MM.1S (cell line): ENCODE data around the gene TAC4.

Source experiments
- DNase-seq: peaks from one replicate; pipeline ENCODE4 v3.0.0-alpha.2; 2015
- H2AFZ ChIP-seq: fragments of 300-600 bp; sonication (generic); 2 replicates; pipeline ENCODE4 v1.6.0; 2016; ENCODE audit warnings: antibody characterized with exemption, low read length
- H3F3A ChIP-seq: fragments of 300-600 bp; sonication (generic); 2 replicates; pipeline ENCODE4 v1.6.1; 2016; ENCODE audit warnings: mild to moderate bottlenecking, antibody characterized with exemption, low read length, moderate library complexity, mixed read lengths; ENCODE audit not compliant: insufficient read depth
- H3K27ac ChIP-seq: fragments of 300-600 bp; sonication (generic); 2 replicates; pipeline ENCODE4 v1.5.1; 2016; ENCODE audit warnings: mild to moderate bottlenecking, low read length
- H3K27me3 ChIP-seq: fragments of 300-600 bp; sonication (generic); replicated peaks from 2 replicates; pipeline ENCODE4 v1.6.0; 2016; ENCODE audit warnings: low read length; ENCODE audit not compliant: insufficient read depth
- H3K36me3 ChIP-seq: fragments of 300-600 bp; sonication (generic); replicated peaks from 2 replicates; pipeline ENCODE4 v1.6.1; 2016; ENCODE audit warnings: mild to moderate bottlenecking, low read length, mixed read lengths; ENCODE audit not compliant: insufficient read depth
- H3K4me1 ChIP-seq: fragments of 300-600 bp; sonication (generic); 2 replicates; pipeline ENCODE4 v1.6.1; 2016; ENCODE audit warnings: low read length, mixed read lengths
- H3K4me2 ChIP-seq: fragments of 300-600 bp; sonication (generic); 2 replicates; pipeline ENCODE4 v1.6.0; 2016; ENCODE audit warnings: low read depth, low read length
- H3K4me3 ChIP-seq: fragments of 300-600 bp; sonication (generic); 2 replicates; pipeline ENCODE4 v1.5.1; 2016; ENCODE audit warnings: low read length, mixed read lengths
- H3K79me2 ChIP-seq: fragments of 300-600 bp; sonication (generic); 2 replicates; pipeline ENCODE4 v1.6.1; 2016; ENCODE audit warnings: mixed run types, low read length, mixed read lengths
- H3K9ac ChIP-seq: fragments of 300-600 bp; sonication (generic); 2 replicates; pipeline ENCODE4 v1.6.1; 2016; ENCODE audit warnings: low read length, mixed read lengths
- H3K9me2 ChIP-seq: fragments of 300-600 bp; sonication (generic); replicated peaks from 2 replicates; pipeline ENCODE4 v1.6.1; 2016; ENCODE audit warnings: mild to moderate bottlenecking, low read length, mixed read lengths; ENCODE audit not compliant: insufficient read depth
- H3K9me3 ChIP-seq: fragments of 300-600 bp; sonication (generic); replicated peaks from 2 replicates; pipeline ENCODE4 v1.6.1; 2016; ENCODE audit warnings: mild to moderate bottlenecking, low read length, mixed read lengths; ENCODE audit not compliant: insufficient read depth
- H4K20me1 ChIP-seq: fragments of 300-600 bp; sonication (generic); 2 replicates; pipeline ENCODE4 v1.6.1; 2016; ENCODE audit warnings: mild to moderate bottlenecking, low read length, moderate library complexity, mixed read lengths; ENCODE audit not compliant: insufficient read depth
- CTCF ChIP-seq: fragments of 300-600 bp; sonication (generic); IDR thresholded peaks from 2 replicates; pipeline ENCODE4 v1.5.1; 2016; ENCODE audit warnings: antibody characterized with exemption, low read length, mixed read lengths
- EZH2 ChIP-seq: fragments of 300-600 bp; sonication (generic); optimal IDR thresholded peaks from 2 replicates; pipeline ENCODE3; 2017; ENCODE audit warnings: low read depth, mild to moderate bottlenecking, antibody characterized with exemption, low read length, mixed read lengths
- EZH2phosphoT487 ChIP-seq: fragments of 300-600 bp; sonication (generic); IDR thresholded peaks from 2 replicates; pipeline ENCODE4 v1.6.1; 2018; ENCODE audit warnings: antibody characterized with exemption, low read length

Gene TAC4

GRCh38 chr17:49842371-49842770 is 5.5 kb downstream of the TAC4 start:
- H3K36me3 ChIP-seq, result no peaks in the 10 kb centered on the region
- H2AFZ ChIP-seq, result no peak overlapping the region
- H3F3A ChIP-seq, result no peaks in the 10 kb centered on the region
- DNase-seq, result no peak
- TF ChIP-seq EZH2phosphoT487 (no peak), EZH2 (no peak), CTCF (no peak)
- H4K20me1 ChIP-seq, result no peaks in the 10 kb centered on the region
- H3K4me2 ChIP-seq, result no peak overlapping the region
- H3K27me3 ChIP-seq, result no peaks in the 10 kb centered on the region
- H3K9me3 ChIP-seq, result no peaks in the 10 kb centered on the region
- no peaks in the 10 kb centered on the region for H3K4me1 ChIP-seq
- H3K9me2 ChIP-seq, result no peaks in the 10 kb centered on the region
- no peak overlapping the region for H3K27ac ChIP-seq
- H3K9ac ChIP-seq, result no peak overlapping the region
- H3K79me2 ChIP-seq, result no peaks in the 10 kb centered on the region
- H3K4me3 ChIP-seq, result no peak overlapping the region

- H2AFZ ChIP-seq, result no peak overlapping the region
- no peaks in the 10 kb centered on the region for H3K27me3 ChIP-seq
- no peak overlapping the region for H3K4me3 ChIP-seq
- no peak for TF ChIP-seq EZH2
- TF ChIP-seq EZH2phosphoT487, result no peak
- no peaks in the 10 kb centered on the region for H3K9me2 ChIP-seq
- H3K9me3 ChIP-seq, result no peaks in the 10 kb centered on the region
- H3K4me2 ChIP-seq, result no peak overlapping the region
- H3K9ac ChIP-seq, result no peak overlapping the region
- no peak for DNase-seq
- no peaks in the 10 kb centered on the region for H3F3A ChIP-seq
- no peaks in the 10 kb centered on the region for H3K4me1 ChIP-seq
- no peaks in the 10 kb centered on the region for H3K79me2 ChIP-seq
- no peaks in the 10 kb centered on the region for H4K20me1 ChIP-seq
- no peaks in the 10 kb centered on the region for H3K36me3 ChIP-seq
- H3K27ac ChIP-seq, result no peak overlapping the region
These were observed 6.3 kb downstream of the TAC4 start for GRCh38 chr17:49841548-49841947.

GRCh38 chr17:49839455-49839854 is 8.4 kb downstream of the TAC4 start:
- TF ChIP-seq EZH2phosphoT487 (no peak), EZH2 (no peak), CTCF (no peak)
- Histone ChIP-seq H3K36me3 (no peaks in the 10 kb centered on the region), H3K4me1 (no peaks in the 10 kb centered on the region), H3K9ac (no peak overlapping the region), H3K79me2 (no peaks in the 10 kb centered on the region), H3K9me2 (no peaks in the 10 kb centered on the region), H3K4me2 (no peak overlapping the region), H4K20me1 (no peaks in the 10 kb centered on the region), H3K9me3 (no peaks in the 10 kb centered on the region), H3F3A (no peaks in the 10 kb centered on the region), H3K27ac (no peak overlapping the region), H3K27me3 (no peaks in the 10 kb centered on the region), H3K4me3 (no peak overlapping the region), H2AFZ (no peak overlapping the region)
- DNase-seq, result no peak

GRCh38 chr17:49836111-49837030 is 11.5 kb downstream of the TAC4 start:
- no peaks in the 10 kb centered on the region for H3F3A ChIP-seq
- no peak overlapping the region for H3K4me2 ChIP-seq
- H3K27ac ChIP-seq, result no peak overlapping the region

More at GRCh38 chr17:49836111-49837030, 11.5 kb downstream of the TAC4 start:
- no peaks in the 10 kb centered on the region for H3K79me2 ChIP-seq
- H3K36me3 ChIP-seq, result peaks cover 4% of the 10 kb centered on the region; the same call in 1 of the 2 replicates
- no peak for DNase-seq
- H3K4me1 ChIP-seq, result no peaks in the 10 kb centered on the region
- no peak overlapping the region for H2AFZ ChIP-seq
- no peaks in the 10 kb centered on the region for H3K9me3 ChIP-seq
- H3K9me2 ChIP-seq, result no peaks in the 10 kb centered on the region
- TF ChIP-seq CTCF (no peak), EZH2phosphoT487 (no peak), EZH2 (no peak)
- no peak overlapping the region for H3K4me3 ChIP-seq
- H3K27me3 ChIP-seq, result no peaks in the 10 kb centered on the region
- no peak overlapping the region for H3K9ac ChIP-seq
- H4K20me1 ChIP-seq, result no peaks in the 10 kb centered on the region
